NCI-H187 (cell line): Measurements from ENCODE around the gene GPR142.

ENCODE experiments used
- DNase-seq, 2 experiments: peaks; one replicate each; lab custom pipeline; 2025; lab: John Stamatoyannopoulos, UW

Gene GPR142

DNA sequence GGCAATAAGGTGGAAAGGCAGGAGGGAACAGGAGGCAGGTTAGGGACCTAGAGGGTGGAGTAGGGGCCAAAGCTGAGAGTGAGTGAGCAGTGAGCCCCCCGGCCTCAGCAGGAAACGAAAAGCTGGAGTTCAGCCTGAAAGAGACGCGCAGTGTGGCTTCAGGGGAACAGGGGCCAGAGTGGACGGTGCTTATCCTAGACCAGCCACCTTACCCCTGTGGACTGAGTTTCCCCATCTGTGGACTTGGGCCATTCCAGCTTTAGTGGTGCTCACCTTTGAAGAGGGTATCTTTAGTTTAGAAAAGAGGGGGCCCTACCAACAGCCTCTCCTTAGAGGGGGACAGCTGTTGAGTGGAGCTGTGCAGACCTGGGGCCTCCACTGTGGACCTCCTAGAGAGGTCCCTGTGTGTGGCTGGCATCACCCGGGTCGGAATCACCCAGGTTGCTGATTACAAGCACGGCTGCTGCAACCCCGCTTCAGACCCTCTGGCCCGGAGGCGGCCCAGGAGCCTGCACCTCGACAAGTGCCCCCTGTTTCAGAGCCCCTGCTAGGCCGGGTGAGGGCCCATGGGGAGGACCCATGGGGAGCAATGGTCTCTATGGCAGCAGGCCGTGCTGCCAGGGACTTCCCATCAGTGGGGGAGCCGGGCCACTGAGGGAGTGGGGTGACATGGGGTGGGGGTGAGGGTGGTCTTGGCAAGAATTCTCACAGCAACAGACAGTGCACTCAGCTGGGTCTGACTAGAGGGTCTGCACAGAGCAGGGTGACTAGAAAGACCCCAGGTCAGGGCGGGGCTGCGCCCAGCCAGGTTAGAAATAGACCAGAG, 2.6 kb downstream of the GPR142 start:
- DNase-seq, result no peak

DNA sequence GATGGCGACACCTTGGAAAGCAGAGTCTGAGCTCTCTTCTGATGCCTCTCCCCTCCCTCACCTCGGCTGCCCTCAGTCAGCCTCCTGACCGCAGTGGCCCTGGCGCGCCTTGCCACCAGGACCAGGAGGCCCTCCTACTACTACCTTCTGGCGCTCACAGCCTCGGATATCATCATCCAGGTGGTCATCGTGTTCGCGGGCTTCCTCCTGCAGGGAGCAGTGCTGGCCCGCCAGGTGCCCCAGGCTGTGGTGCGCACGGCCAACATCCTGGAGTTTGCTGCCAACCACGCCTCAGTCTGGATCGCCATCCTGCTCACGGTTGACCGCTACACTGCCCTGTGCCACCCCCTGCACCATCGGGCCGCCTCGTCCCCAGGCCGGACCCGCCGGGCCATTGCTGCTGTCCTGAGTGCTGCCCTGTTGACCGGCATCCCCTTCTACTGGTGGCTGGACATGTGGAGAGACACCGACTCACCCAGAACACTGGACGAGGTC, 4.4 kb downstream of the GPR142 start:
- no peak for DNase-seq

DNA sequence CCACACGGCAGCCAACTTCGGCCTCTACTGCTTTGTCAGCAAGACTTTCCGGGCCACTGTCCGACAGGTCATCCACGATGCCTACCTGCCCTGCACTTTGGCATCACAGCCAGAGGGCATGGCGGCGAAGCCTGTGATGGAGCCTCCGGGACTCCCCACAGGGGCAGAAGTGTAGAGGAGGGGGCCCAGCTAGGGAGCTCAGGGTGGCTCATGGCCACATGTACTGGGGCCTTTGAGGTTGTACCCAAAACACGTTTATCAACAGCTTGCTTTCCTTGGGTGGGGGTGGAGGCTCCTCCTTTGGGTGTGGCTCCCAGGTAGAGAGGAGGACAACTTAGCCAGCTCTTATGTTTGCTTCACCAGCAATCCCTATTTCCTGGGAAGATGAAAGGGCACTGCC, 5.1 kb downstream of the GPR142 start:
- DNase-seq, result no peak

DNA sequence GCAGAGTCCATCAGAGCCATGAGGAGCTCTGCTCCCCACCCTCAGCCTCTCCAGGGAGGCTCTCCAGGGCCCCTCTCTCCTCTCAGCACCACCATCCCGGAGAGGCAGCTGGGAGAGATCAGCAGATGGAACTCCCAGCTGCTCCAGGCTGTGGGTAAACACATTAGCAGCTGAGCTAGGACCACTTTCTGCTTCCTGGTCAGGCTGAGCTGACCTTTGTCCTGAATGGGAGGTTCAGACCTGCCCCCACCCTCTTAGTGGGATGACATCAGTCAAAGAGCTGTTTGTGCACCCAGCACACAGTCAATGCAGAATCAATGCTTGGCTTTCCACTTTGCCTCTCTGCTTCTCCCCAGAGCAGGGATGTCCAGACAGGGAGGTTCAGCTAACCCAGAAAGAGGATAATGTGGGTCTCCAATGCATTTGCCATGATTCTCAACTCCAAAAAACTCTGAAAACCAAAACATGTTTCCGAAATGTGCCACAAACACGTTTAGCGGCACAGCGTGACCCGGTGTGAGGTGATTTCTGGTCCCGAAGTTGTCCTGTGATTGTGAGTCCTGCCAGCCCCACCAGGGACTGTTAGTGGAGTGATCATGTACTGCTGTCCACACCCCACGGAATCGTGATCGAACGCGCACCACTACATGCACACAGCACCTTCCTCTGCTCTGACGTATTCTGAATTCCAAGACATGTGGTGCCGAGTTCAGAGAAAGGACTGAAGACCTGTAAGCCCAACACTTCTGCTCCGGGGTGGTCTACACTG, 6.7 kb downstream of the GPR142 start:
- no peak for DNase-seq

DNA sequence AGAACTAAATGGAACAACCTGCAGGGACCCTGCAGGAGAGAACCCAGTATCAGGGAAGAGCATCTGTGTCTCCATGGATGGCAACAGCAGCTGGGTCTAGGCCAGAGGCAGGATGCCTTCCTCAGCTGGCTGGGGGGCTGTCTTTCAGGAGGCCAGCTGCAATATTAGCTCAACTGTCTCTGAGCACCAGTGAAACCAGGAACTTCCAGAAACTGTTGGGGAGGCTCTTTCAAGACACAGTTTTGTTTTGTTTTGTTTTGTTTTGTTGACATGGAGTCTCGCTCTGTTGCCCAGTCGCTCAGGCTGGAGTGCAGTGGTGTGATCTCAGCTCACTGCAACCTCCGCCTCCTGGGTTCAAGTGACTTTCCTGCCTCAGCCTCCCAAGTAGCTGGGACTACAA, 7.6 kb downstream of the GPR142 start:
- no peak for DNase-seq

DNA sequence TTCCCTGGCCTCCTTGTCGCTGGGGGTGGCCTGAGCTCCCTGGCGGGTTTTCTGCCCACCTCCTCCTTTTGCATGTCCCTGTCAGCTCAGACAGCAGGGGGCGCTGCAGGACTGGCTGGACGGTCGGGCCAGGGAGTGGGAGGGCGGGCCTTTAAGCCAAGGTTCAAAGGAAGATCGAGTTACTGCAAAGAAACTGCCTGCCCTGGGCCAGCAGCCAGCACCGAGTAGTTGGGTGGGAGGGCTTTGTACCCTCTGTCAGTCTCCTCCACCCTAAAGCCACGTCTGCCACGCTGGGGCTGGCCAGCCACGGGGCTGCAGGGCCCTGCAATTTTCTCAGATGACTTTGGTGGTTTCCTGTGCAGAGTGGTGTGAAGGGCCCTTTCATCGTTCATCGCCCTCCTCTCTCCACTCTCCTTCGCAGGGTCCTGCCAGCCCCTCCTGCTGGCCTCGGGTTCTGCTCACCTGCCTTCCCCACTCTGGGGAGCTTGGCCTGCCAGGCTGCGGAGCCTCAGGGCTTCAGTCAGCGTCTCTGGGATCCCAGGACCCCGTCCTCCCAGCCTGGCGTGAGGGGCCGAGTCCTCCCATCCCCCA, 12.3 kb downstream of the GPR142 start:
- peak; percentile 63 to 81 for DNase-seq

DNA sequence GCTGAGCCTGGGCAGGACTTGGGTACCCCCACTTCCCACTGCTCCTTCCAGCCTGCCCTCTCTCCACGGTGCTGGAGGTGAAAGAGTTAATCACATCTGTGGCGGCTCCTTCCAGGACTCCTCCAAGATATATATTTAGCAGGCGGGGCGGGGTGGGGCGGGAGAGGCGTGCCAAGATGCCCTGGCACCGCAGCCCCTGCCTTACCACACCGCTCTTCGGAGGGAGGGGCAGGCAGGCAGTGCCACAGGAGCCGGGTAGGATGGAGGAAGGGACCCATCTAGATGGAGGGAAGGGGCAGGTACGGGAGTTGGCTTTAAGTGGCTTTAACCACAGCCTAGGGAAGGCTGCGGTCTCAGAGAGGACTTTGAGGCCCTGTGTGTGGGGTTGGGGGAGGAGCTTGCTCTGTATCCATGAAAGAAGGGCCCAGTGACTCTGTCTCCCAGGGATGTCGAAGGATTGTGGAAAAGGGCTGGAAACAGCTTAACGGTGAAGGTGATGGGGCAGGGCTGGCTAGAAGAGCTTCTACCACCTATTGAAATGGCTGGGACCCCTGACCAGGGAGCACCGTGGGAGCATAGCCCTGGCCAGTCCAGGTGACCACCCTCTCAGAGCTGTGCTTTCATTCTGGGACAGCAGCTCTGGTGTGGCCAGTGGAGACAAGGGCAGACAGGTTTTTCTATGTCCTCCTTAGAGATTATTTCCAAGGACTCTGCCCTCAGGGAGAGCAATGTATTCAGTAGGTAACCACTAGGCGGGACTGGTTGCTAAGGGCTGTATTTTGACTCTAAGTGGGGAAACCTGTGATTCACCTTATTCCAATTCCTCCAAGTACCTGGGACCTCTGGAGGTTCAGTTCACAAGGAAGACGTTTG, 13.0 kb downstream of the GPR142 start:
- DNase-seq, result peak; percentile 63 to 78

DNA sequence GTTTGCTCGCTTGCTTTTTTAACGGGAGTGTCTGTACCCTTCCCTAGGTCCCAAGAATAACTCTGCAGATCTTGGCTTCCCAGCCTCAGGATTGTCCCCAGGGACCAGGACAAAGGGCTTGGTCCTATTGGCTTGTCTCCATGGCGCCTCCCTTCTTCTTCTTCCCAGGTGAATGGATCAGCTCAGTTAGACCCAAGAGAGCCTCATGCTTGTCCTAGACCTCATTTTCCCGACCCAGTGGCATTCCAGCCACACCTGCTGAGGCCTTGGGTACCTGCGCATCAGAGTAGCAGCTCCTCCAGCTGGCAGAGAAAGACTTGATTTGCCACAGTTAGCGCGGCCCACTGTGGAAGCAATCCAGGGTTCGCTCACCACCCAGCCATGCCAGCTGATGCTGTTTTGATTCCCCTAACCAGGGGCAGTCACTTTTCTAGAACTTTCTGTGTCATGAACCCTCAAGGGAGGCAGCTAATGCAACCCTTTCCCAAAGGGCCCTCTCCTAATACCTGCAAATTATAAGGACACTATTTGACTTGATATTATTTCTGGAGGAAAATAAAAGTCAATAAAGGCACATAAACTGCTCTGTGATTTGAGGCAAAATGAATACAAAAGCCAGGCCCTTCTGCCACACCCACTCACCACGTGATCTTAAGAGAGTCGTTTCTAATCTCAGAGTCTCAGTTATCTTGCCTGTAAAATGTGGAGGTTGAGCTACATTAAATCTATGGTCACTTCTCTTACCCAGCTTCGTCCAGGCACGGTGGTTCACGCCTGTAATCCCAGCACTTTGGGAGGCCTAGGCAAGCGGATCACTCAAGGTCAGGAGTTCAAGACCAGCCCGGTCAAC, 13.9 kb downstream of the GPR142 start:
- peak in 1 of 2 experiments; percentile 58 for DNase-seq

DNA sequence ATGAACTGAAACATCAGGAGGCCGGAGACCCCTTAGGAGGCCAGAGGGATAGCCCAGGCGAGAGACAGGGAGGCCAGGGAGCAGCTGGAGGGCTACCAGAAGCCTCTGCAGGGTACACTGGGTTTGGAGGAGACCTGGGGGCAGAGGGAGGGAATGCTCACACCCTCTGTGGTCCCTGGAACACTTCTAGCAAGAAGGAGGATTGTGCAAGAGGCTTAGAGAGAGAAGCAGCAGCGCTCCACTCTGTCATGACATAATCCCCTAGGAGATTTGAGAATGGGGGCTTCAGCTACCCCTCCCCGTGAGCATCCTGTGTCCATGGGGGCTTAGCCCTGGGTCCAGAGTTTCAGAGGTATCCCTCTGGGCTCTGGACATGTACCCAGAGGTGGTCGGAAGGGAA, 15.8 kb downstream of the GPR142 start:
- DNase-seq, result no peak

DNA sequence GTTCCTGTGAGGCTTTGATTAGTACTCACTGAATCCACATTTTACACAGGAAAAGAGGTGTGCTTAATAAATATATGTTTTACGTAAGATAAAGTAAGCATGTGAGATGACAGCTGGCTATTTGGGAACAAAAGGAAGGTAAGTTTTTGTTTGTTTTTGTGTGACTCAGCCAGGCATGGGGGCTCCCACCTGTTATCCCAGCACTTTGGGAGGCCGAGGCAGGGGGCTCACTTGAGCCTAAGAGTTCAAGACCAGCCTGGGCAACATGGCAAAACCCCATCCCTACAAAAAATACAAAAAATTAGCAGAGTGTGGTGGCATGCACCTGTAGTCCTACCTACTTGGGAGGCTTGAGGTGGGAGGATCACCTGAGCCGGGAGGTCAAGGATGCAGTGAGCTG, 17.9 kb downstream of the GPR142 start:
- DNase-seq, result no peak

DNA sequence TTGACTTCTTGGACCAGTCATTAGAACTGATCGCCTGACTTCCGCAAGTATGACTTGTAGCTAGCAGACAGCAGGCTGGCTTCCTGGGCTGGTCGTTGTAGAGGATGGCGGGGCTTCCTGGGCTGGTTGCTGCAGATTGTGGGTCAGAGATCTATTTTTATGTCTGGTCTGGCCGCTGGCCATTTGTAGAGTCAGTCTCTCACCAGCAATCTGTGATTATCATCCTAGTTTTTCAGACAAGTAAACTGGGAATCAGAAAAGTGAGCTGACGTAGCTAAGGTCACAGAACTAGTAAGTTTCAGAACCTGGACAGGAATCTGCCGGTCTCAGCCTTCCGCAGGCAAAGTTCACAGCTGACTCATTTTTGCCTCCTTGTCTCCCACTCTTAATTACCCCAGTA, 19.1 kb downstream of the GPR142 start:
- DNase-seq, result no peak

DNA sequence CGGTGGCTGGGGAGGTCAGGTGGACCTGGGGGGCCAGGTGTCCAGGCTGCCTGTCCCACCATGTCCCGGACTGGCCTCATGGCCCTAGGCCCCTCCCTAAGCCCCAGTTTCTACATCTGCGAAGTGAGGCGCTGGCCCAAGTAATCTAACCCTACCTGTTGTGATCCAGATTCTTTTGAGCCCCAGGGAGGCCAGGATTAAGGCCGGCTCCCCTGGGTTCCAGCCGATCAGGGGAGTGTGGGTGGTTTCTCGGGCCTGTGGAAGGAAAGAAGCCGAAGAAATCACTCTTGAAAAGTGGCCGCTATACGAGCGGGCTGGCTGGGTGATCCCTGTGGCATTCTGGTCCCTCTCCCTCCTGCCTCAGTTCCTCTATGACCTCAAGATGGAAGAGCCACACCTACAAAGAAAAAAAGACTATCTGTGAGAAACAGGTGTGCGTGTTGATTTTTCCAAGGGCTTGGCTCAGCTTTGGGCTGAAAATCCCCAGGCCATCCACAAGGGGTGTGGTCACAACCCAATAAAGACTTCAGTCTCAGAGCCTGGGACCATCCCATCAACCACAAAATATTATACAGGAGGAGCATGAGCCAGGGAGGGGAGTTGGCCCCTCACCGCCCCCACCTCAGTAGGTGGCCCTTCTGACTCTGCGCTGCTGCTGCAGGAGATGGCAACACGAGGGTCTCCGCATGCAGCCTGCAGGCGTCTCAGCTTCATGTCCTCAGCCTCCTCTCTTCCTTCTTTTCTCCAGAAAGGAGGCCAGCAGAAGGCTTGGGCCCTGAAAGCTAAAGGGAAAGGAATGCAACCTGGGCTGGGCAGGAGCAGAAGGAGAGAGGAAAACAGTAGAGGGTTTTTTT, 20.3 kb downstream of the GPR142 start:
- no peak for DNase-seq

DNA sequence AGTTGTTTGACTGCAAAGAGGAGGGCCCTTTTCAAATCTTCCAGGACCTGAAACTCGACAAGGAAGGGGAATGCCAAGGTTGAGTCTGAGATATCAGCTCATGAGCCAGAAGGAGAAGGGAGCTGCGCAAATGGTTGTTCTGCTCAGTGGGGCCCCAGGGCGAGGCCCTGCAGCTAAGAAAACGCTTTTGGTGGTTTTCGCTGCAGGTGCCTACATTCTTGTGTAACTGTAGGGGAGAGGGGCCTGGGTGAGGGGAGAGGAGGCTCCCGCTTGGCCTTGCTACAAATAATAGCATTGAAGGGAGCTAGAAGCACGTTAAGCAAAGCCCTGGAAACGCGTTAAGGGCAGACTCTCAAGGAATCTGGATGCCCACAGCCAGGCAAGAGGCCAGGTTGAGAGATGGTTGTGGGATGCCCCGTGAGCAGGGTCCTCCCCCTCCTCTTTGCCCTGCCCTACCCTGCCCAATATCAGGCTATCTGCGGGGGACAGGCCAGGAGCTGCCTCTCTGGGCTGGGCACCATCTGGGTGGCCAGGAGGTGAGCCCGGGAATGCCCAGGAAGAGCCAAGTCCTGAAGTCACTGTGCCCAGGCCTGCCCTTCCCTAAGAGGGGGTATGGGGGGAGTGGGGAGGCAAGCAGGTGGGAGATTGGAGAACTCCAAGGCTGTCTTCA, 21.9 kb downstream of the GPR142 start:
- no peak for DNase-seq

DNA sequence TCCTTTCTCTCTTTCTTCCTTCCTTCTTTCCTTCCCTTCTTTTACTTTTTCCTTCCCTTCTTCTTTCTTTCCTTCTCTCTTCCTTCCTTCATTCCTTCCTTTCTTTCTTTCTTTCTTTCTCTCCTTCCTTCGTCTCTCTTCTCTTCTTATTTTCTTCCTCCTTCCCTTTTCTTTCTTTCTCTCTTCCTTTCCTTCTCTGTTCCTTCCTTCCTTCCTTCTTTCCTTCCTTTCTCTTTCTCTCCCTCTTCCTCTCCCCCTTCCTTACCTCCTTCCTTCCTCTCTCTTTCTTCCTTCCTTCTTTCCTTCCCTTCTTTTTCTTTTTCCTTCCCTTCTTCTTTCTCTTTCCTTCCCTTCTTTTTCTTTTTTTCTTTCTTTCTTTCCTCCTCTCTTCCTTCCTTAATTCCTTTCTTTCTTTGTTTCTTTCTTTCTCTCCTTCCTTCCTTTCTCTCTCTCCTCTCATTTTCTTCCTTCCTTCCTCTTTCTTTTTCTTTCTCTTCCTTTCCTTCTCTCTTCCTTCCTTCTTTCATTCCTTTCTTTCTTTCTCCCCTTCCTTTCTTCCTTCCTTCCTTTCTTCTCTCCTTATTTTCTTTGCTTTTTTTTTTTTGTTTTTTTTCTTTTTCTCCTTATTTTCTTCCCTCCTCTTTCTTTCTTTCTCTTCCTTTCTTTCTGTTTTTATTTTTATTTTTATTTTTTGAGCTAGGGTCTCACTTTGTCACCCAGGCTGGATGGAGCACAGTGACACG, 22.8 kb downstream of the GPR142 start:
- DNase-seq, result no peak

DNA sequence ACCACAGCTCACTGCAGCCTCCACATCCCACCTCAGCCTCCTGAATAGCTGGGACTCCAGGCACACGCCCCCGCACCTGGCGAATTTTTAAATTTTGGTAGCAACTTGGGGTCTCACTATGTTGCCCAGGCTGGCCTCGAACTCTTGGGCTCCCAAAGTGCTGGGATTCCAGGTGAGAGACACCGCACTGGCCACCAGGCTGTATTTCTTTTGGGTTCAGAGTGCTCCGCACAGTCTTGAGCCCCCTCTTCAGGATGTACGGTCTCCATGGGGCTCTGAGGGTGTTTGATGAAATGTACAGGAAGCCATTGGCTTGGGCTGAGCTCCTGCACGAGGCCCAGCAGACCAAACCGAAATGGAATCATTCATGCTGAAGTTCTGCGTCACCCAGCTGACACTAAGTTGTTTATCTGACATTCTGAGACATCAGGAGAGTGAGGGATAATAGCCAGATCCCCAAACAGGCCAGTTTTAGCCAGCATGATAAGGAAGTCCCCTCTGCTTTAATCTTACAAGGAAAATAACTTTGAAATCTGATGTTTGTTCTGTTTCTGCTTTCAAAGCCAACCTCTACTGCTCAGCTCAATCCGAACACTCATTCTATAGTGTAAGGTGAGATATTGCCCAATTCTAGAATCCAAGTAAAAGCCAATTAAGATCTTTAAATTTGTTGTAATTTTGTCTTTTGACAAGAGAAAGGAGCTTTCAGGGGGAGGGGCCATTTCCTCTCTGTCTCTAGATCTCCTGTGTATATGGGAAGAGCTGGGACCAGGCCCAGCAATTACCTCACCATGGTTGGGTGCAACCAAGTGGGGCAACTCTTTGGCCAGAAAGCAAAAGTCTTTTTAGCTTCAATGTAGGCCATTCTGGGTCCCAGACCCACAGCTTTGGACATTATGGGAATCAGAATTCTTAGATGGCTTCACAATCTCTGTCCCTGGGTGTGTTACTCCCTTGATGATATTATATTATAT, 23.7 kb downstream of the GPR142 start:
- DNase-seq, result no peak

DNA sequence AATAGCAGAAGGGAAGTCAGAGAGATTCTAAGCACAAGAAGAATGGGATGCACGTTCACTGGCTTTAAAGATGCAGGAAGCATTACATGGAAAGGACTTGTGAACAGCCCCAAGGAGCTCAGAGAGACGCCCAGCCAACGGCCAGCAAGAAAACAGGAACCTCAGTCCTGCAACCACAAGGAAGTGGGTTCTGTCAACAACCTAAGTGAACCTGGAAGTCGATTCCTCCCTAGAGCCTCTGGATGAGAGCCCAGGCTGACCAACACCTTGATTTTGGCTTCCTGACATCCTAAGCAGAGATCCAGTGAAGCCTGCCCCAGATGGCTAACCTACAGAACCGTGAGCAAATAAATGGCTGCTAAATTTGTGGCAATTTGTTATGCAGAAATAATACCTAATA, 24.5 kb downstream of the GPR142 start:
- no peak for DNase-seq

DNA sequence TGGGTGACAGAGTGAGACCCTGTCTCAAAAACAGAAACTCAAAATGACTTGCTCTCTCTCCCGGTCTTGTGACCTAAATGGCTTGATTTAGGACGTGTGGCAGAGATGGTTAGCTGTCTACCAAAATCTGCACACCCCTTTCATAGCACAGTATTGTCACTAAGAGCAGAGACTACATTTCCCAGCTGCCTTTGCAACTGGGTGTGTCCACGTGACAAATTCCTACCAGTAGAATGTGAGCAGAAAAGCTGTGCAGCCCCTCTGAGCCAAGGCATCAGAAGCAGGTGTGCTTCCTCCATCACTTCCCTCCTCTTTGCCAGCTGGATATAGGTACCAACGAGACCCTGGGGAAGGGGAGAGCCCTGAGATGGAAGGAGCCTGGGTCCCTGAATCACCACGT, 25.5 kb downstream of the GPR142 start:
- DNase-seq, result no peak
